ENCODE data around the gene DUXB.

Gene DUXB

GRCh38 chr16:75745823-75746222 lies 44.6 kb upstream of the DUXB start:
- H3K36me3 ChIP-seq (ENCODE audit: low read length): 0 out of 2 replicates have a peak, but pooled peaks cover 2% of the 10 kb centered on the region
- no peak overlapping the region for H3K4me2 ChIP-seq (ENCODE audit: low read depth, low read length, poor library complexity, severe bottlenecking)
- no peak for TF ChIP-seq CTCF (IDR thresholded peaks at IDR 0.05; ENCODE audit: insufficient read depth, low read length, poor library complexity, severe bottlenecking)
- no peak for TF ChIP-seq EZH2phosphoT487 (conservative IDR thresholded peaks at IDR 0.05; ENCODE audit: low read length)

GRCh38 chr16:75745242-75745641 lies 44.0 kb upstream of the DUXB start:
- H3K79me2 ChIP-seq (ENCODE audit: insufficient read depth, low read length): no peaks in the 10 kb centered on the region
- TF ChIP-seq CTCF (IDR thresholded peaks at IDR 0.05; ENCODE audit: insufficient read depth, low read length, poor library complexity, severe bottlenecking): no peak
- H3K27ac ChIP-seq (ENCODE audit: low read depth, low read length): no peak overlapping the region
- H3F3A ChIP-seq (ENCODE audit: insufficient read depth): no peaks in the 10 kb centered on the region
- no peak overlapping the region for H3K4me2 ChIP-seq (ENCODE audit: low read depth, low read length, poor library complexity, severe bottlenecking)
- H3K27me3 ChIP-seq (ENCODE audit: low read length): no peaks in the 10 kb centered on the region
- no peak overlapping the region for H3K9ac ChIP-seq (ENCODE audit: low read length)
- H3K36me3 ChIP-seq (ENCODE audit: low read length): 0 out of 2 replicates have a peak, but pooled peaks cover 2% of the 10 kb centered on the region
- H3K9me2 ChIP-seq (replicated peaks; ENCODE audit: insufficient read depth, low read length): no peaks in the 10 kb centered on the region
- no peaks in the 10 kb centered on the region for H4K20me1 ChIP-seq (ENCODE audit: low read depth, low read length)
- peaks cover 29% of the 10 kb centered on the region; the same call in 1 of the 2 replicates for H3K9me3 ChIP-seq (ENCODE audit: insufficient read depth, low read length)
- H3K4me3 ChIP-seq (ENCODE audit: insufficient read depth, low read length, poor library complexity, severe bottlenecking): no peak overlapping the region
- no peak overlapping the region for H2AFZ ChIP-seq (ENCODE audit: low read depth, low read length, severe bottlenecking)

More at GRCh38 chr16:75745823-75746222, 44.6 kb upstream of the DUXB start:
- Histone ChIP-seq H2AFZ (ENCODE audit: low read depth, low read length, severe bottlenecking) (no peak overlapping the region), H4K20me1 (ENCODE audit: low read depth, low read length) (no peaks in the 10 kb centered on the region), H3F3A (ENCODE audit: insufficient read depth) (no peaks in the 10 kb centered on the region), H3K4me3 (ENCODE audit: insufficient read depth, low read length, poor library complexity, severe bottlenecking) (no peak overlapping the region), H3K79me2 (ENCODE audit: insufficient read depth, low read length) (no peaks in the 10 kb centered on the region), H3K9me2 (replicated peaks; ENCODE audit: insufficient read depth, low read length) (no peaks in the 10 kb centered on the region), H3K27me3 (ENCODE audit: low read length) (no peaks in the 10 kb centered on the region), H3K27ac (ENCODE audit: low read depth, low read length) (no peak overlapping the region), H3K9ac (ENCODE audit: low read length) (no peak overlapping the region), H3K9me3 (ENCODE audit: insufficient read depth, low read length) (peaks cover 26% of the 10 kb centered on the region; the same call in 1 of the 2 replicates)

- Histone ChIP-seq H3F3A (ENCODE audit: insufficient read depth) (no peaks in the 10 kb centered on the region), H3K9me3 (ENCODE audit: insufficient read depth, low read length) (peaks cover 29% of the 10 kb centered on the region; the same call in 1 of the 2 replicates)
Observed at GRCh38 chr16:75742424-75743047, 41.3 kb upstream of the DUXB start.

More at GRCh38 chr16:75742424-75743047, 41.3 kb upstream of the DUXB start:
- Histone ChIP-seq H3K36me3 (ENCODE audit: low read length) (0 out of 2 replicates have a peak, but pooled peaks cover 2% of the 10 kb centered on the region), H3K27ac (ENCODE audit: low read depth, low read length) (no peak overlapping the region), H3K27me3 (ENCODE audit: low read length) (no peaks in the 10 kb centered on the region), H4K20me1 (ENCODE audit: low read depth, low read length) (no peaks in the 10 kb centered on the region), H3K9me2 (replicated peaks; ENCODE audit: insufficient read depth, low read length) (no peaks in the 10 kb centered on the region), H3K79me2 (ENCODE audit: insufficient read depth, low read length) (no peaks in the 10 kb centered on the region), H3K4me3 (ENCODE audit: insufficient read depth, low read length, poor library complexity, severe bottlenecking) (no peak overlapping the region), H3K9ac (ENCODE audit: low read length) (no peak overlapping the region), H2AFZ (ENCODE audit: low read depth, low read length, severe bottlenecking) (no peak overlapping the region), H3K4me2 (ENCODE audit: low read depth, low read length, poor library complexity, severe bottlenecking) (no peak overlapping the region)
- TF ChIP-seq CTCF (IDR thresholded peaks at IDR 0.05; ENCODE audit: insufficient read depth, low read length, poor library complexity, severe bottlenecking) (no peak), EZH2phosphoT487 (conservative IDR thresholded peaks at IDR 0.05; ENCODE audit: low read length) (no peak)
